Umbilical cord (tissue), 2 donors: ENCODE data around the gene MBNL2. TPM values are rescaled to one million over a fixed set of nuclear protein-coding genes. Genes with fewer than 3 reads are reported as not detected.

Source experiments
- DNase-seq: peaks from one replicate; pipeline ENCODE4 v3.0.0-alpha.2; 2015; ENCODE audit warnings: low spot score
- total RNA-seq: library from RNA; depleted of rRNA; stranded (reverse); fragments of >200 nt; gene quantifications from one replicate; pipeline ENCODE4 v1.2.3, GENCODE V29; 2014; ENCODE audit warnings: low replicate concordance; ENCODE audit not compliant: insufficient read depth

The MBNL2 gene
- total RNA-seq, 1 donor from 2014 or later = 119 TPM

GRCh38 chr13:97252735-97253134, 30.6 kb downstream of the MBNL2 start:
- DNase-seq = no peak

GRCh38 chr13:97253581-97254293, 31.6 kb downstream of the MBNL2 start:
- DNase-seq = no peak

GRCh38 chr13:97254816-97255215, 32.7 kb downstream of the MBNL2 start:
- no peak for DNase-seq

- no peak for DNase-seq
Observed at GRCh38 chr13:97255515-97256021, 33.4 kb downstream of the MBNL2 start.

- peak; percentile 90 for DNase-seq
Observed at GRCh38 chr13:97256343-97256783, 34.2 kb downstream of the MBNL2 start.

GRCh38 chr13:97257228-97257755, 35.2 kb downstream of the MBNL2 start:
- DNase-seq = peak; percentile 66

GRCh38 chr13:97257800-97258799, 36.0 kb downstream of the MBNL2 start:
- DNase-seq = peak; percentile 52

GRCh38 chr13:97258801-97259200, 36.7 kb downstream of the MBNL2 start:
- no peak for DNase-seq

GRCh38 chr13:97259410-97259797, 37.3 kb downstream of the MBNL2 start:
- no peak for DNase-seq

- no peak for DNase-seq
Observed at GRCh38 chr13:97259798-97260714, 37.9 kb downstream of the MBNL2 start.

GRCh38 chr13:97261254-97262005, 39.3 kb downstream of the MBNL2 start:
- no peak for DNase-seq

- DNase-seq = no peak
Observed at GRCh38 chr13:97262058-97262457, 39.9 kb downstream of the MBNL2 start.

- no peak for DNase-seq
Observed at GRCh38 chr13:97263160-97263559, 41.0 kb downstream of the MBNL2 start.

- no peak for DNase-seq
Observed at GRCh38 chr13:97264663-97265062, 42.5 kb downstream of the MBNL2 start.

GRCh38 chr13:97266332-97266731, 44.2 kb downstream of the MBNL2 start:
- no peak for DNase-seq

- DNase-seq = peak; percentile 58
Observed at GRCh38 chr13:97266772-97267417, 44.8 kb downstream of the MBNL2 start.

GRCh38 chr13:97267418-97268059, 45.4 kb downstream of the MBNL2 start:
- DNase-seq = no peak

- no peak for DNase-seq
Observed at GRCh38 chr13:97268772-97269171, 46.6 kb downstream of the MBNL2 start.

- no peak for DNase-seq
Observed at GRCh38 chr13:97269603-97270002, 47.5 kb downstream of the MBNL2 start.
